ENCODE measurements around the gene PICK1.

The PICK1 gene

GRCh38 chr22:38088629-38089473, 31.6 kb downstream of the PICK1 start:
- DNase-seq (ENCODE audit: low read depth) = no peak

GRCh38 chr22:38089474-38089851, 32.3 kb downstream of the PICK1 start:
- DNase-seq (ENCODE audit: low read depth) = no peak

- no peak for DNase-seq (ENCODE audit: low read depth)
Observed at GRCh38 chr22:38097058-38097457, 39.9 kb downstream of the PICK1 start.

- DNase-seq (ENCODE audit: low read depth) = no peak
Observed at GRCh38 chr22:38097557-38098409, 40.6 kb downstream of the PICK1 start.

GRCh38 chr22:38098410-38099249, 41.4 kb downstream of the PICK1 start:
- no peak for DNase-seq (ENCODE audit: low read depth)

GRCh38 chr22:38103641-38104040, 46.4 kb downstream of the PICK1 start:
- no peak for DNase-seq (ENCODE audit: low read depth)

GRCh38 chr22:38104084-38104483, 46.9 kb downstream of the PICK1 start:
- no peak for DNase-seq (ENCODE audit: low read depth)

- no peak for DNase-seq (ENCODE audit: low read depth)
Observed at GRCh38 chr22:38106814-38107578, 49.8 kb downstream of the PICK1 start.

GRCh38 chr22:38107692-38108515, 50.7 kb downstream of the PICK1 start:
- DNase-seq (ENCODE audit: low read depth) = no peak

- no peak for DNase-seq (ENCODE audit: low read depth)
Observed at GRCh38 chr22:38108561-38109319, 51.5 kb downstream of the PICK1 start.

GRCh38 chr22:38109371-38110001, 52.3 kb downstream of the PICK1 start:
- no peak for DNase-seq (ENCODE audit: low read depth)

GRCh38 chr22:38110008-38110862, 53.0 kb downstream of the PICK1 start, which contains the start of gene BAIAP2L2:
BAIAP2L2 (minus strand) TSS chr22:38110684; CDS start chr22:38110525, 159 bp downstream.
- DNase-seq (ENCODE audit: low read depth) = no peak

- DNase-seq (ENCODE audit: low read depth) = no peak
Observed at GRCh38 chr22:38110863-38111852, 54.0 kb downstream of the PICK1 start.

- no peak for DNase-seq (ENCODE audit: low read depth)
Observed at GRCh38 chr22:38111925-38112355, 54.7 kb downstream of the PICK1 start.

- no peak for DNase-seq (ENCODE audit: low read depth)
Observed at GRCh38 chr22:38112381-38112780, 55.2 kb downstream of the PICK1 start.

GRCh38 chr22:38114484-38115398, 57.5 kb downstream of the PICK1 start:
- no peak for DNase-seq (ENCODE audit: low read depth)
